ENCODE measurements around the gene TPK1.

TPK1 gene

DNA sequence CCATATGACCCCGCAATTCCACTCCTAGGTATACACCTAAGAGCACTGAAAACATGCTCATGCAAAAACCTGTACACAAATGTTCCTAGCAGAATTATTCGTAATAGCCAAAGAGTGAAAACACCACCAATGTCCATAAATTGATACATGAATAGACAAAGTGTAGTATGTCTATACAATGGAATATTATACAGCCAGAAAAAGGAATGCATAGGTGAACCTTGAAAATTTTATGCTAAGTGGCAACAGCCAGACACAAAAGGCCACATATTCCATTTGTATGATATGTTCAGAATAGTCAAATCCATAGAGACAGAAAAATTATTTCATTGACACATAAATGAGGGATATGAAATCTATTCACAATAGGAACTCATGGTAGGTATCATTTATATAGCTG, 351.4 kb downstream of the TPK1 start:
- Histone ChIP-seq H3K36me3 (ENCODE audit: insufficient read depth, low read length) (no peaks in the 10 kb centered on the region), H2AFZ (ENCODE audit: low read length) (no peak overlapping the region), H3K27ac (ENCODE audit: low read depth, low read length, poor library complexity, severe bottlenecking) (no peak overlapping the region), H3K4me2 (ENCODE audit: low read length) (no peak overlapping the region), H4K20me1 (ENCODE audit: insufficient read depth, low read length) (no peaks in the 10 kb centered on the region), H3K9me3 (ENCODE audit: low read length) (no peaks in the 10 kb centered on the region), H3F3A (ENCODE audit: insufficient read depth, low read length) (no peaks in the 10 kb centered on the region), H3K4me1 (ENCODE audit: insufficient read depth, low read length, severe bottlenecking) (no peaks in the 10 kb centered on the region), H3K4me3 (ENCODE audit: low read depth, low read length, poor library complexity, severe bottlenecking) (no peak overlapping the region), H3K79me2 (ENCODE audit: insufficient read depth, low read length) (no peaks in the 10 kb centered on the region), H3K9ac (ENCODE audit: low read length) (no peak overlapping the region), H3K27me3 (ENCODE audit: insufficient read depth, low read length) (no peaks in the 10 kb centered on the region), H3K9me2 (ENCODE audit: low read depth, low read length) (no peaks in the 10 kb centered on the region)
- TF ChIP-seq, protein P1, sequence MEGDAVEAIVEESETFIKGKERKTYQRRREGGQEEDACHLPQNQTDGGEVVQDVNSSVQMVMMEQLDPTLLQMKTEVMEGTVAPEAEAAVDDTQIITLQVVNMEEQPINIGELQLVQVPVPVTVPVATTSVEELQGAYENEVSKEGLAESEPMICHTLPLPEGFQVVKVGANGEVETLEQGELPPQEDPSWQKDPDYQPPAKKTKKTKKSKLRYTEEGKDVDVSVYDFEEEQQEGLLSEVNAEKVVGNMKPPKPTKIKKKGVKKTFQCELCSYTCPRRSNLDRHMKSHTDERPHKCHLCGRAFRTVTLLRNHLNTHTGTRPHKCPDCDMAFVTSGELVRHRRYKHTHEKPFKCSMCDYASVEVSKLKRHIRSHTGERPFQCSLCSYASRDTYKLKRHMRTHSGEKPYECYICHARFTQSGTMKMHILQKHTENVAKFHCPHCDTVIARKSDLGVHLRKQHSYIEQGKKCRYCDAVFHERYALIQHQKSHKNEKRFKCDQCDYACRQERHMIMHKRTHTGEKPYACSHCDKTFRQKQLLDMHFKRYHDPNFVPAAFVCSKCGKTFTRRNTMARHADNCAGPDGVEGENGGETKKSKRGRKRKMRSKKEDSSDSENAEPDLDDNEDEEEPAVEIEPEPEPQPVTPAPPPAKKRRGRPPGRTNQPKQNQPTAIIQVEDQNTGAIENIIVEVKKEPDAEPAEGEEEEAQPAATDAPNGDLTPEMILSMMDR (IDR thresholded peaks at IDR 0.05; ENCODE audit: low read length): no peak
- no peak for TF ChIP-seq EZH2 (IDR thresholded peaks at IDR 0.05; ENCODE audit: borderline replicate concordance, low read length)

DNA sequence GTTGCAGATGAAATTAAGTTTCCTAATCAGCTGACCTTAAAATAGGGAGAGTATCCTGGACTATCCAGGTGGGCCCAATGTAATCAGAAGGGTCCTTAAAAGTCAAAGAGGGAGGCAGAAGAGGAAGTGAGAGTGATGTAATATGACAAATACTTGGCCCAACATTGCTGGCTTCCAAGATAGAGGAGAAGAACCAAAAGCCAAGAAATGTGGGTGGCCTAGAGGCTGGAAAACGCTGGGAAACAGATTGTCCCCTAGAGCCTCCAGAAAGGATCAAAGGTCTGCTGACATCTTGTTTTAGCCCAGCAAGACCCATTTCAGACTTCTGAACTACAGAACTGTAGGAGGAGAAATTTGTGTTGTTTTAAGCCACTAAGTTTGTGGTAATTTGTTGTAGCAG, 352.7 kb downstream of the TPK1 start:
- Histone ChIP-seq H3K27me3 (ENCODE audit: insufficient read depth, low read length) (no peaks in the 10 kb centered on the region), H3K9me3 (ENCODE audit: low read length) (no peaks in the 10 kb centered on the region), H3K27ac (ENCODE audit: low read depth, low read length, poor library complexity, severe bottlenecking) (no peak overlapping the region), H3K4me1 (ENCODE audit: insufficient read depth, low read length, severe bottlenecking) (no peaks in the 10 kb centered on the region), H4K20me1 (ENCODE audit: insufficient read depth, low read length) (no peaks in the 10 kb centered on the region), H3K4me2 (ENCODE audit: low read length) (no peak overlapping the region), H3K9me2 (ENCODE audit: low read depth, low read length) (no peaks in the 10 kb centered on the region), H3K79me2 (ENCODE audit: insufficient read depth, low read length) (no peaks in the 10 kb centered on the region), H2AFZ (ENCODE audit: low read length) (no peak overlapping the region), H3K9ac (ENCODE audit: low read length) (no peak overlapping the region), H3K4me3 (ENCODE audit: low read depth, low read length, poor library complexity, severe bottlenecking) (no peak overlapping the region), H3F3A (ENCODE audit: insufficient read depth, low read length) (no peaks in the 10 kb centered on the region), H3K36me3 (ENCODE audit: insufficient read depth, low read length) (no peaks in the 10 kb centered on the region)
- TF ChIP-seq, protein P1 (IDR thresholded peaks at IDR 0.05; ENCODE audit: low read length): no peak
- no peak for TF ChIP-seq EZH2 (IDR thresholded peaks at IDR 0.05; ENCODE audit: borderline replicate concordance, low read length)

DNA sequence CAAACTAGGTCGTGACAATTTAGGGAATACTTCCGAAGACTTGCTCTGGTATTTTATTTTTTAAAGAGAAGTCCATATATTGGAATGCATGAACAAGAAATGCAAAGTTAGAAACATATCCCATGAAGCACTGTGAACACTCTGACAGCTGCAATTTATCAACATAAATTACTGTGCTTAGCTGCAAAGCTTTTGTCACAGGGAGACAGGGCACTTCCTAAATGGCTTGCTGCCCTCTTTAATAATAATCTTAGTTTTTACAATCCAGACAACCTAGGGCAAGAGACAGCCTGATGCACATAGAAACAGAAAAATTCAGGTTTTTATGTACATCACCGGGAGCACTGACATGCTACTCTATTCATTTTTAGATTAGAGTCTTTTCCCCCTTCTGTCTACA, 354.0 kb downstream of the TPK1 start:
- H3K4me2 ChIP-seq (ENCODE audit: low read length): no peak overlapping the region
- H3K9ac ChIP-seq (ENCODE audit: low read length): no peak overlapping the region
- H2AFZ ChIP-seq (ENCODE audit: low read length): no peak overlapping the region
- H3F3A ChIP-seq (ENCODE audit: insufficient read depth, low read length): no peaks in the 10 kb centered on the region
- no peaks in the 10 kb centered on the region for H3K27me3 ChIP-seq (ENCODE audit: insufficient read depth, low read length)
- no peak overlapping the region for H3K4me3 ChIP-seq (ENCODE audit: low read depth, low read length, poor library complexity, severe bottlenecking)
- no peaks in the 10 kb centered on the region for H3K9me2 ChIP-seq (ENCODE audit: low read depth, low read length)
- no peaks in the 10 kb centered on the region for H4K20me1 ChIP-seq (ENCODE audit: insufficient read depth, low read length)
- H3K4me1 ChIP-seq (ENCODE audit: insufficient read depth, low read length, severe bottlenecking): no peaks in the 10 kb centered on the region
- TF ChIP-seq EZH2 (IDR thresholded peaks at IDR 0.05; ENCODE audit: borderline replicate concordance, low read length): no peak
- TF ChIP-seq, protein P1 (IDR thresholded peaks at IDR 0.05; ENCODE audit: low read length): no peak
- H3K79me2 ChIP-seq (ENCODE audit: insufficient read depth, low read length): no peaks in the 10 kb centered on the region
- H3K27ac ChIP-seq (ENCODE audit: low read depth, low read length, poor library complexity, severe bottlenecking): no peak overlapping the region
- no peaks in the 10 kb centered on the region for H3K36me3 ChIP-seq (ENCODE audit: insufficient read depth, low read length)
- H3K9me3 ChIP-seq (ENCODE audit: low read length): no peaks in the 10 kb centered on the region

Data from OCI-LY1 (cell line).